Mesothelial cell of epicardium (in vitro differentiated cells): ENCODE data around the gene CLCN5. TPM values are rescaled to one million over a fixed set of nuclear protein-coding genes. Genes with fewer than 3 reads are reported as not detected.

Experiments used
- DNase-seq, 2 experiments: peaks; one replicate each; pipeline ENCODE4 v3.0.0; 2021; ENCODE audit warnings: low spot score in 2 of 2; ENCODE audit not compliant: unreplicated experiment in 2 of 2
- H3K27ac Mint-ChIP-seq: 2 replicates; pipeline ENCODE4 v1.8.0; 2021; ENCODE audit warnings: mixed read lengths
- H3K27me3 Mint-ChIP-seq: 2 replicates; pipeline ENCODE4 v1.8.0; 2021; ENCODE audit warnings: low read depth, mixed read lengths
- H3K36me3 Mint-ChIP-seq: 2 replicates; pipeline ENCODE4 v1.8.0; 2021; ENCODE audit warnings: mixed read lengths
- H3K4me1 Mint-ChIP-seq: 2 replicates; pipeline ENCODE4 v1.8.0; 2021; ENCODE audit warnings: mixed read lengths
- H3K4me3 Mint-ChIP-seq: 2 replicates; pipeline ENCODE4 v1.8.0; 2021; ENCODE audit warnings: mild to moderate bottlenecking, moderate library complexity, mixed read lengths
- H3K9me3 Mint-ChIP-seq: 2 replicates; pipeline ENCODE4 v1.8.0; 2021; ENCODE audit warnings: mixed read lengths
- CTCF ChIP-seq: fragments of 200-600 bp; sonication (generic); IDR thresholded peaks from one replicate; pipeline ENCODE4 v1.5.0; 2021; ENCODE audit warnings: antibody characterized with exemption; ENCODE audit not compliant: unreplicated experiment
- total RNA-seq: library from RNA; stranded (reverse); gene quantifications from 3 replicates; pipeline ENCODE4 v1.2.1, GENCODE V29; 2021

Gene CLCN5
- total RNA-seq, result 52.0 to 54.7 TPM (median 53.0 TPM) in 3 replicates

GRCh38 chrX:49922291-49923241 lies at the start of gene CLCN5:
Gene CLCN5, plus strand, starts transcription at chrX:49922596. Its CDS starts 2,703 bp downstream, at chrX:49925299.
- H3K27me3 Mint-ChIP-seq, result no peaks in the 10 kb centered on the region
- peak within 1 kb of the TSS; percentile 89 for H3K27ac Mint-ChIP-seq
- TF ChIP-seq CTCF, result no peak
- H3K36me3 Mint-ChIP-seq, result no peaks in the 10 kb centered on the region
- H3K4me3 Mint-ChIP-seq, result peak within 1 kb of the TSS; percentile 71
- DNase-seq, result peak; percentile 89 to 95
- peaks cover 69% of the 10 kb centered on the region for H3K4me1 Mint-ChIP-seq
- peaks cover 5% of the 10 kb centered on the region for H3K9me3 Mint-ChIP-seq

GRCh38 chrX:49876750-49877149 lies 45.6 kb upstream of the CLCN5 start:
- no peak overlapping the region for H3K27ac Mint-ChIP-seq
- H3K4me1 Mint-ChIP-seq, result peaks cover 19% of the 10 kb centered on the region
- peaks cover 8% of the 10 kb centered on the region for H3K36me3 Mint-ChIP-seq
- no peak overlapping the region for H3K4me3 Mint-ChIP-seq
- H3K27me3 Mint-ChIP-seq, result no peaks in the 10 kb centered on the region
- H3K9me3 Mint-ChIP-seq, result peaks cover 9% of the 10 kb centered on the region
- TF ChIP-seq CTCF, result peak; percentile 68
- no peak for DNase-seq

- H3K27me3 Mint-ChIP-seq, result no peaks in the 10 kb centered on the region
- H3K4me3 Mint-ChIP-seq, result no peak overlapping the region
- DNase-seq, result no peak
- H3K9me3 Mint-ChIP-seq, result peaks cover 9% of the 10 kb centered on the region
- peaks cover 22% of the 10 kb centered on the region for H3K4me1 Mint-ChIP-seq
- no peak for TF ChIP-seq CTCF
- H3K36me3 Mint-ChIP-seq, result peaks cover 10% of the 10 kb centered on the region
- H3K27ac Mint-ChIP-seq, result peak overlapping the region; percentile 51
These were observed 44.8 kb upstream of the CLCN5 start for GRCh38 chrX:49877397-49878101.

- Mint-ChIP-seq H3K9me3 (peaks cover 10% of the 10 kb centered on the region), H3K36me3 (peaks cover 10% of the 10 kb centered on the region), H3K4me3 (peak overlapping the region; percentile 72), H3K27ac (peak overlapping the region; percentile 93), H3K4me1 (peaks cover 26% of the 10 kb centered on the region), H3K27me3 (no peaks in the 10 kb centered on the region)
- TF ChIP-seq CTCF, result no peak
- DNase-seq, result no peak
These were observed 44.1 kb upstream of the CLCN5 start for GRCh38 chrX:49878128-49878833.

- Mint-ChIP-seq H3K27ac (peak within 1 kb of the TSS; percentile 93), H3K27me3 (no peaks in the 10 kb centered on the region), H3K9me3 (peaks cover 13% of the 10 kb centered on the region), H3K4me1 (peaks cover 29% of the 10 kb centered on the region), H3K36me3 (peaks cover 10% of the 10 kb centered on the region), H3K4me3 (peak within 1 kb of the TSS; percentile 80)
- DNase-seq, result peak; percentile 56 to 75
- peak; percentile 79 for TF ChIP-seq CTCF
These were observed 43.4 kb upstream of the CLCN5 start, which contains the start of gene USP27X for GRCh38 chrX:49878834-49879655. Gene USP27X, plus strand, starts transcription at chrX:49879484. Its CDS starts 824 bp downstream, at chrX:49880308.
